HG03378 (cell line): ENCODE data around the gene PARP15.
"Not testable (repeated sequence)": the region's sequence is repeated elsewhere in the genome, so short reads cannot be mapped to it uniquely, and the experiment has no call there.

ENCODE experiments used
- ATAC-seq: cut with Tn5 transposase; IDR thresholded peaks from one replicate; pipeline ENCODE4 v1.9.1; 2021; ENCODE audit warnings: mild to moderate bottlenecking, moderate library complexity; ENCODE audit not compliant: unreplicated experiment

PARP15 gene

DNA sequence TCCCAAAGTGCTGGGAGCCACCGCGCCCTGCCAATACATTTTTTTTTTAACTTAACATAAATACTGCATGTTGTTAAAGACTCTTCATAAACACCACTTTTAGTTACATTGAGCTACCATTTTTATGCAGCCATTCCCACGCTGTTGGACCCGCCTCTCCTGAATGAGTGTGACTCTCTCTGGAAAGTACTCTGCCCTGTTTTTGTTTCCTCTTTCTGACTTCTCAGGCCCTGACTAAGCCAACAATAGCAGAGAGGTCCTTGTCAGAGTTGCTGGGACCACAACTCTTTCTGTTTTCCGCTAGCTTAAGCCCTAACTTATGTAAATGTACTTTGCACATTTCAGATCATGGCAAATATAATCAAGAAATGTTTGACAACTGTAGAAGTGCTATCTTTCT, 35.2 kb downstream of the PARP15 start:
- no peak for ATAC-seq

DNA sequence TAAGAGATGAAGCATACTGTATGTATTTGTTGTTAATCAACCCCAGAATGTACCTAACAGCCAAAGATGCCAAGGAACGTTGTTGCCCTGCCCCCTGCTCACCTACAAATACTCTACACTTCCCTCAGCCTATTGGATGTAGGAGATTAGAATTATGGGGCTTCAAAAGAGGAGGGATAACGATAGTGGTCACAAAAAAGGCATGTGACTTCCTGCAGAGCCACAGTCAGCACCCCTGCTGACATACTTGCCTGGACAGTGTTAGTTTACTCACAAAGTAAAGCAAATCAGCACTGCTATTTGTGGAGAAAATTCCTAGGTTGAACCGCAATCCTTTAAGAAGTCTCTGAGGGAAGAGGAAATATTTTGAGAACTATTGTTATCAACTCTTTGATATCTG, 37.9 kb downstream of the PARP15 start:
- ATAC-seq: no peak

DNA sequence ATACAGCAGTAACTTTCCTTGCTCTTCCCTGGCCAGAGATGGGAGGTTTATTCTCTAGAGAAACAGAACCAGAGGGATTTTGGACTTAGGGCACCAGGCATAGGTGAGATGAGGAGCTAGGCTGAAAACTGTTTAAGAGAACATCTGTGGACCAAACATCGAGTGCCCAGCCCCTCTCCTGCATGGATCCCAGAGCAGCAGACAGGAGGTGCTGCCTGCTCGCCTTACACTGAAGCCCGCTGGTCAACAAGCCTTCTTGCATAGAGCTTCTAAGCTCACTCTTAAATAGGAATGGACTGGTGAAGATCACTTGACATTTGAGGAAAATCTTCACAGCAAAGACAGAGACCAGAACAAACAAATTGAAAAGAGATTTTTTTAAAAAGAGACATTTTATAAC, 41.2 kb downstream of the PARP15 start:
- ATAC-seq: no peak

DNA sequence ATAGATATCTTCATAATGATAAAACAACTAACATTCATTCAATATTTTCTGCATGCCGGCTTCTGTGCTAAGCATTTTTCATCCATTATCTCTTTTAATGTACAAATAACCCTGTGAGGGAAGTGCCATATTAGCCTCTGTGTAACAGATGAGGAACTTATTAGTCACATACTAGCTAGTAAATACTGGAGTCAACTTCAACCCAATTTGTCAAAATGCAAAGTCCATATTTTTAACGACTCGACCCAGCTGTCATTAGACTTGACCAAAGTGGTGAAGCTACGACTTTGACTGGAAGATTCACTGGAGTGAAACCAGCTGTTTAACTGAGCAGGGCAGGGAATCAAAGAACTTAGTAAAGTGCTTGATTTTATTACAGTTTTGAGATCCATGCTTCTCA, 41.6 kb downstream of the PARP15 start:
- ATAC-seq: no peak

DNA sequence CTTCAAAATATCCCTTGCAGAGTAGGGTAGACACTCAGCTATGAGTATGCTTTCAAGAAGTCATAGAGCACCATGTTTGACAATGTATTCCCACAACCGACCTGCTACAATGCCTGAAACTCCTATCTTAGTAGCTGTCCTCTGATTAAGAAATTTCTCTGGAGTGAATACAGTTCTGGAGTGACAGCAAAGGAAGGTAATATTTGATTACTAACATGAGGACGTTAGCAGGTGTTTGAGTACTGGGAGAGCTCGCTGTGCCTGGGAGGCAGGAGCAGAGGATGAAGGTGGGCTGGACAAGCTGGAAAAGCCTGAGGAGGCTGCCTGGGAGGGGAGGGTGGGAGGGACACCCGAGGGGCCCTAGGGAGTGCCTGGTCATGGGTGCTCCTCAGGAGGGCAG, 42.9 kb downstream of the PARP15 start:
- no peak for ATAC-seq

DNA sequence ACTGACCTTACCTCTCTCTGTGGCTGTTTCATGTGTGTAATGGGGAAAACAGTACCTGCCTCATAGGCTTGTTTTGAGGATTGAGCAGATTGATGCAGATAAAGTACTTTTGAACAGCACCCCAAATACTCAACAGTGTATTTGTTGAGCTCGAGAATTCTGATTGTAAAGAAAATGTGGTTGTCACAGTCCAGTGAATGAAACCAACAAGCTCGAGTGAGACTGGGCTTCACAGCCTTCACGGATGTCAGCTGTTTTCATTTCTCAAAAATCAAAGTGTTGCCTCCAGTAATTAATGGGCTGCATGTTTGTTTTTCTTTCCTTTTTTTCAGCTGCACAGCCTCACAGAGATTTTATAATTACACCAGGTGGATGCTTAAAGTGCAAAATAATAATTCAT, 43.7 kb downstream of the PARP15 start:
- no peak for ATAC-seq

DNA sequence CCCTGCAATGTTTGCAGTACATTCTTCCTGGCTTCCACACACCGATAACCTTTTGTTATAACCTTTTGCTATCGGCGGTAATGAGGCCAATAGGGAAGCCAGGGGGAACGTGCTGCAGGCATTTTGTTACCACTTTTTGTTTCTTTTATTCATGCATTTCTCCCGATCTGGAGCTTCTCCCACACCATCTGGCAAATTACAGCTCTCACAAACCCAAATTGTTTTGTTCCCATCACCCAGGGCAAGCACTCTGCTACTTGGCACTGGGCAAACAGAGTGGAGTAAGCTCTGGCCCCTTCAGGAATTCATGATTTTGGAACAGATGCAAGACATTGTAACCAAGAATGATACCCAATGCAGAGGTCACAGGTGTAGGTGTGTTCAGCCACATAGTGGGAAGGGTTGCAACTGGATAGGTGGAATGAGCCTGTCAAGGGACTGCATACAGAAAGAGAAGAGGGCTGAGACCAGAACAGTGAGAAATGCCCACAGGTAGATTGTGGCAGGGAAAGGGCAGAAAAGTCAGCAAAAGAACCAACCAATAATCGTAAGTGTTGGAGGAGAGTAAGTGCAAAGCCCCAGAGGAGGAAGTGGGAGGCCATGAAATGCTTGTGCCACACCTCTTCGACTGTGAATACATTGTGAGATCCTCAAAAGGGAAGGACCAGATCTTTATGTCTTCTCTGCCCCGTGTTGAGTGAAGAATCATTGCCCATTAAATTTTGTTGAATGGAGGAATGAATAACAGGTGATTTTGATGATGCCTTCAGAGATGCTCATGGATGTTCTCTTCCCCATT, 45.8 kb downstream of the PARP15 start:
- ATAC-seq: no peak

DNA sequence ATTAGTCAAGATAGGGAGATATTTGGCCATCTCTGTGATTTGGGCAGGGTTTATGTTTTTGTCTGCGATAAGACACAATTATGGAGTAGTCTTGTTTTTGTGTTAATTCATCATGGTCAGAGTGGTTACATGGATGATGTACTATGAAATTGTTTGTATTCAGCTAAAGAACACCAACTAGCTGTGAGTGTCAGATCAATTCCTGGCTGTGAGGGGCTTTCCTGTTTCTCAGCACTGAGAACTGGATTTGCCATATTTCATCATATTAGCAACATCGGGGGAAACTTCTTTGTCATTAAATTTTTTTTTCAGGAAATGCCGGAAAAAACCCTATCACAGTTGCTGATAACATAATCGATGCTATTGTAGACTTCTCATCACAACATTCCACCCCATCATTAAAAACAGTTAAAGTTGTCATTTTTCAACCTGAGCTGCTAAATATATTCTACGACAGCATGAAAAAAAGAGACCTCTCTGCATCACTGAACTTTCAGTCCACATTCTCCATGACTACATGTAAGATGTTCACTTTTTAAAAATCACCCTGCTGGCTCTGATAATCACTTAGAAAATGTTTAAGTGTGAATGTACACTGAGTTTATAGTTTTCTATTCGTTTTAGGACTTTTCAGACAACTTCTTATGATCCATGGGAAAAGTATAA, 49.2 kb downstream of the PARP15 start:
- no peak for ATAC-seq

DNA sequence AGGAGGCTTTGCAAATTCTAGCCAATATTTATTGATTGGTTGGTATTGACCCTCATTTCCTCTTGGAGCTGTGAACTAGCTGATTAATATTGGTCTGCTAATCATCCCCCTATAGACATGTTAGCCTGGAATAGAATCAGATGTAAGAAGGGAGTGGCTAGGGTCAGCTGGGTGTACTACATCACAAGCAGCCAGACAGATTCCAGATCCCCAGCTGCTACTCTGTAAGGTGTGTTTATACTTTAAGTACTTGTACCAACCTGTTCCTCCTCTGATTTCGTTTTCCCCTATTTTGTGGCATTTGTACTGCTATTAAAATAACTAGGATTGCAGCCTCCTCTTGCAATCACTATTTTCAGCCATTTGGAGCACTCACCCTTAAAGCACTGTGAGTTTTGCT, 49.9 kb downstream of the PARP15 start:
- ATAC-seq: no peak

DNA sequence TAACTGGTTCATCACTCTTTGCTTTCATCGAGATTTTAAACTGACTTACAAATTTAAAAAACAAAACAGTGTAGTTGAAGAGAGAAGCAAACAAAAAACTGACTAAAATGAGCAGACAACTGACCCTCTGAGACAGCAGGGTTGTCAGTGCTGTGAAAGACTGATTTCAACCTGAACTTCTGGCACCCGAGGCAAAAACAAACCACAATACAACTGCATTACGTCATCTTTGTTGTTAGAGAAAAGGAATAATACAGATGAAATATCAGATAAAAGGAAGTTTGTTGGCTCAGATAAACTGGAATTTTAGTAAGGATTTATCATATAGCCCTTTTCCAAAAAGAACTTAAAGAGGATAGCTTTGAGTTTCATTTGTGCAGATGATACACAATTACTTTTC, 51.1 kb downstream of the PARP15 start:
- no peak for ATAC-seq

DNA sequence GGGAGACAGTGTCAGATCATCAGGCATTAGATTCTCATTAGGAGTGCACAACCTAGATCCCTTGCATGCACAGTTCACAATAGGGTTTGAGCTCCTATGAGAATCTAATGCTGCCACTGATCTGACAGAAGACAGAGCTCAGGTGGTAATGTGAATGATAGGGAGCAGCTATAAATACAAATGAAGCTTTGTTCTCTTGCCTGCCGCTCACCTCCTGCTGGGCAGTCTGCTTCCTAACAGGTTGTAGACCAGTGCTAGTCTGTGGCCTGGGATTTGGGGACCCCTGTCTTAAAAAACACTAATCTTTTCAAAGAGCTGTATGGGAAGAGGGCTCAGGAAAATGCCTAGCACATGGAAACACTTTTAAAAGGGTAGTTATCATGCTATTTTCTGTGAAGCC, 52.3 kb downstream of the PARP15 start:
- ATAC-seq: no peak

DNA sequence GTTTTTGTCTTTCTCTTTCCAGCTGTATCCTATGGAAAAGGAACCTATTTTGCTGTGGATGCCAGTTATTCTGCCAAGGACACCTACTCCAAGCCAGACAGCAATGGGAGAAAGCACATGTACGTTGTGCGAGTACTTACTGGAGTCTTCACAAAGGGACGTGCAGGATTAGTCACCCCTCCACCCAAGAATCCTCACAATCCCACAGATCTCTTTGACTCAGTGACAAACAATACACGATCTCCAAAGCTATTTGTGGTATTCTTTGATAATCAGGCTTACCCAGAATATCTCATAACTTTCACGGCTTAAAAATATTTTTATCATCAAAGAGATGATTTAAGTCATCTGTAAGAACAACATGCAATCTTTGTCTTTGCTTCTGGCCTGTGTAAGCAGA, 58.3 kb downstream of the PARP15 start:
- no peak for ATAC-seq

DNA sequence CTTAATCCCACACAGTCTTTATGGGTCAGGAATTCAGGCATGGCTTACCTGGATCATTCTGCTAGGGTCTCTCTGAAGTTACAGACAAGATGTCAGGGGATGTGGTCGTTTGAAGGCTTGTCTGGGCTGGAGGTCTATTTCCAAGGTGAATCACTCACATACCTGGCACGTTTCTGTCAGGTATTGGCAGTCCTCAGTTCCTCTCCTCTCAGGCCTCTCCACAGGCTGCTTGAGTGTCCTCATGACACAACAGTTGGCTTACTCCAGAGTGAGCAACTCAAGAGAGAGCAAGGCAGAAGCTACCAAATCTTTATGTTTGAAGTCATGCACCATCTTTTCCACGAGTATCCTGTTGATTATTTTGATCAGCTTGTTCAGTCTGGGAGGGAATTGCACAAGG, 59.2 kb downstream of the PARP15 start:
- ATAC-seq: no peak

DNA sequence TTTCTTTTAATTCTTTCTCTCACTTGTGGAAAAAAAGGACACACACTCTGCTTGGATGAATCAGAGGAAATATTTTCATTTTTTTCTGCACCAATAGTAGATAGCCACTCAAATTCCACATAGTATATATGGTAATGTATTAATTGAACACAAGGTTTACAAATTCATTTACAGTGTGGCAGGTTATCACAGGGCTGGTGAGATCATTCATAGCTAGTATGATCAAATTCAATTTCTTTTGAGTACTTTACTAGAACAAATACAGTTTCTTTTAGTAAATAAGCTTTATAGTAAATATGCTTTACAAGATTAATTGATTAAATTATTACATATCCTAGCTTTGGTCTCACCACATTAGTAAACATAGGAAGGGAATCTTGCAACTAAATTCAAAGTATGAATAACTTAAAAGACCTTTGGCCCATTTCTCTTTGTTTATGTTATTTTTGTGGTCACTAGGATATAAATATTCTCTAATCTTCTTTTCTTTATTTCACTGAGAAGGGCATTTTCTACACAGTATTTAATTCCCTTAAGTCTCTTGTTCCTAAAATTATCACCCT, 63.1 kb downstream of the PARP15 start:
- ATAC-seq: no peak

DNA sequence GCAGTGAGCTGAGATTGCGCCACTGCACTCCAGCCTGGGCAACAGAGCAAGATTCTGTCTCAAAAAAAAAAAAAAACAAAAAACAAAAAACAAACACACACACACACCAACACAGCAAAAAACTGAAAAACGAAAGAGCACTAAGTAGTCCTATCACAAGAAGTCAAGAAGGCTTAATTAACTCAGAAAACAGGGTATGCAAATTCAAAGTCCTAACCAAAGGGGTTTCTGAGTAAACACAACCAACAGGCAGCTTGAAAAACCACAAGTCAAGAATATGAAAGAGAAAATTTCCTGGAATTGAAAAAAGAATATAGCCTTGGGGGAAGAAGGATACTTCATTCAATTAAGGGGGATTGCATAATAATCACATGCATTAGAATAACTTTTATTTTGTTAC, 65.5 kb downstream of the PARP15 start:
- ATAC-seq: peak; percentile 51

DNA sequence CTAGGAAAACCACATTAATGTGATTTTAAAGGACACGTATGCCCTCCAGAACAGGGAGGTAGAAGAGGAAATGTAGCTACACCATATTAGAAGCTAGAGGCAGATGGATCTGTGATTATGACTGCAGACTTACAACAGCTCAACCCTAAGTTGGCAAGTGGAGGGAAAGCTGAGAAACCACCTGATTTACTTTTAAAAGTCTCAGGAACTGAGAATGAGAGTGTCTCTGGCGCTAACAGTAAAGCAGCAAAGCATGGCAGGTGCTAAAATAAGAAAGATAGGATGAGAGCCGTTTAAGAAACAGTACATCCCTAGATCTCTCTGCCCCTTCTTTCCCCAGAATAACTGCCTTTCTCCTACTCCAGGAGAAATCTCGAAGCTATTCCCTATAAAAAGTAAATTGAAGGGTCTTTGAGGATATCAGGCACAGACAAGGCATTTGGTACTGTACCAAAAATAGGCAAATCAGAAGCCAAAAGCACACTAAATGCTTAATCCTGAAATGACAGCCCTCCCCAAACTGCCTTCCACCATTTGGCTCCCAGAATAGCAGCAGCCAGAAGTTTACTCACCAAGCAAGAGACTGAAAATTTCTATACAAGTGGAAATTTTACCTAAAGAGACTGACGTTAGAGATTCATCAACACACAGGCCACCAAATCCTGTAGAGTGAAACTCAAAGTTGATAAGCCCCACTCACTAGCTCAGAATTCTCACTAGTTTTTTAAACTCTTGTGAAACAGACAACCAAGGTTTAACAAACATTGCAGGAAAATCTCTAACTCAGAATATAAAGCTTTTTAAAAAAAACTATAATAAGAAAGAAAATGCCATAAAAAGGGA, 68.9 kb downstream of the PARP15 start:
- ATAC-seq: peak; percentile 64

DNA sequence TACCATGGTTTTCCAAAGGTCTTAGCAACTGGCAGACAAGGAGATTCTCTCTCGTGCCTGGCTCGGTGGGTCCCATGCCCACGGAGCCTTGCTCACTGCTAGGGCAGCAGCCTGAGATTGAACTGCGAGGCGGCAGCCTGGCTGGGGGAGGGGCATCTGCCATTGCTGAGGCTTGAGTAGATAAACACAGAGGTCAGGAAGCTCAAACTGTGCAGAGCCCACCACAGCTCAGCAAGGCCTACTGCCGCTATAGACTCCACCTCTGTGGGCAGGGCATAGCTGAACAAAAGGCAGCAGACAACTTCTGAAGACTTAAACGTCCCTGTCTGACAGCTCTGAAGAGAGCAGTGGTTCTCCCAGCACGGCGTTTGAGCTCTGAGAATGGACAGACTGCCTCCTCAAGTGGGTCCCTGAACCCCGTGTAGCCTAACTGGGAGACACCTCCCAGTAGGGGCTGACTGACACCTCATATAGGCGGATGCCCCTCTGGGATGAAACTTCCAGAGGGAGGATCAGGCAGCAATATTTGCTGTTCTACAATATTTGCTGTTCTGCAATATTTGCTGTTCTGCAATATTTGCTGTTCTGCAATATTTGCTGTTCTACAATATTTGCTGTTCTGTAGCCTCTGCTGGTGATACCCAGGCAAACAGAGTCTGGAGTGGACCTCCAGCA, 73.9 kb downstream of the PARP15 start:
- not testable (repeated sequence) for ATAC-seq

DNA sequence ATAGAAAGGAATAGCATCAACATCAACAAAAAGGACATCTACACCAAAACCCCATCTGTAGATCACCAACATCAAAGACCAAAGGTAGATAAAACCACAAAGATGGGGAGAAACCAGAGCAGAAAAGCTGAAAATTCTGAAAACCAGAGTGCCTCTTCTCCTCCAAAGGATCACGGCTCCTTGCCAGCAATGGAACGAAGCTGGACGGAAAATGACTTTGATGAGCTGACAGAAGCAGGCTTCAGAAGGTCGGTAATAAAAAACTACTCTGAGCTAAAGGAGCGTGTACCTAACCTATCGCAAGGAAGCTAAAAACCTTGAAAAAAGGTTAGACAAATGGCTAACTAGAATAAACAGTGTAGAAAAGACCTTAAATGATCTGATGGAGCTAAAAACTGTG, 74.5 kb downstream of the PARP15 start:
- not testable (repeated sequence) for ATAC-seq

DNA sequence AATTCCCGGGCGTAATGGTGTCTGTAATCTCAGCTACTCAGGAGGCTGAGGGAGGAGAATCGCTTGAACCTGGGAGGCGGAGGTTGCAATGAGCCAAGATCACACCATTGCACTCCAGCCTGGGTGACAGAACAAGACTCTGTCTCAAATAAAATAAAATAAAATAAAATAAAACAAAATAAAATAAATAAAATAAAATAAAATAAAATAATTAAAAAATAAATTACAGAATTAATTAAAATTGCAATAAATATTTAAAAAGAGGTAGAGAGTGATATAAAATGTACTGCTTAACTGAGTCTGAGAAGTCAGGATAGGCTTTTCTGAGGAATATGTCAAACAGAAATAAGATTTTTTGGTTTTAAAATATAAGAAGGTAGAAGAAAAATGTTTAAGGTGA, 80.9 kb downstream of the PARP15 start:
- not testable (repeated sequence) for ATAC-seq

DNA sequence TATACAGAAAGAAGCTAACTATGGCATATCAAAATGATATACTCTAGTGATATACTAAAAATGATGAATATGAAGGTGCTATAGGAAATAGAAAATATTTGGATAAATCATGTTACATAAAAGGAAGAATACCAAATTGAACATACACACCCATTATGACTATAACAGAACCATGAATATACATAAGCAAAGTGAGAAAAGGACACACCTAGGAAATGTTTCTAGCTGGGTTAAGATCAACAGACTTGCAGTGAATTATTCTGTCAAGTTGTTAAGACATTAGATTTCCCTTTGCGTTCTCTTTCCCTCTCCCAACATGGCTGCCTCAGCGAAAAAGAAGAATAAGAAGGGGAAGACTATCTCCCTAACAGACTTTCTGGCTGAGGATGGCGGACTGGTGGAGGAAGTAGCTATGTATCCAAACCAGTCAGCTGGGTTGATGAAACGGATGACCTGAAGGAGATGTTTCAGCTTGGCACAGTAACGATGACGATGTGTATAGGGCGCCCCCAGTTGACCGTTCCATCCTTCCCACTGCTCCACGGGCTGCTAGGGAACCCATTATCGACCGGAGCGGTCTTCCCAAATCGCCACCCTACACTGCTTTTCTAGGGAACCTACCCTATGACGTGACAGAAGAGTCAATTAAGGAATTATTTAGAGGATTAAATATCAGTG, 83.0 kb downstream of the PARP15 start:
- ATAC-seq: no peak
